ENCODE measurements around the gene ADAMTSL2. TPM values are rescaled to one million over a fixed set of nuclear protein-coding genes. Genes with fewer than 3 reads are reported as not detected.

The ADAMTSL2 gene
- polyA plus RNA-seq, 1 donor: 4.7 TPM

DNA sequence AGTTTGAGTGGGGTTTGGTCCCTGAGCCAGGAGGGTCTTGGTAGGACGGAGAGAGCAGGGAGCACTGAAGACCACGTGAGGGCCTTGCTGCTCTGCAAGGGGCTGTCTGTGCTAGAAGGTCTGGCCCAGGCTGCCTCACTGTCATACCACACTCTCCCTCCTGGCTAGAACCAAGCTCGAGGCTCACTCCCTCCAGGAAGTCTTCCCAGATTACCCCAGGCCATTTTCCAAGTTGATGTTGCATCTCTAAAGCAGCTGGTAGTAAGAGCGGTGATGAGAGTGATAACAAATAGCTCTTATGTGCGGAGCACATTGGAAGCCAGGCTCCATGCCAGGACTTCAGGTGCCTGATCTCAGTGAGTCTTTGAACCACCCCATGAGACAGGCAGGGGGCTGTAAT, 16.3 kb upstream of the ADAMTSL2 start:
- DNase-seq (ENCODE audit: low read depth): no peak

DNA sequence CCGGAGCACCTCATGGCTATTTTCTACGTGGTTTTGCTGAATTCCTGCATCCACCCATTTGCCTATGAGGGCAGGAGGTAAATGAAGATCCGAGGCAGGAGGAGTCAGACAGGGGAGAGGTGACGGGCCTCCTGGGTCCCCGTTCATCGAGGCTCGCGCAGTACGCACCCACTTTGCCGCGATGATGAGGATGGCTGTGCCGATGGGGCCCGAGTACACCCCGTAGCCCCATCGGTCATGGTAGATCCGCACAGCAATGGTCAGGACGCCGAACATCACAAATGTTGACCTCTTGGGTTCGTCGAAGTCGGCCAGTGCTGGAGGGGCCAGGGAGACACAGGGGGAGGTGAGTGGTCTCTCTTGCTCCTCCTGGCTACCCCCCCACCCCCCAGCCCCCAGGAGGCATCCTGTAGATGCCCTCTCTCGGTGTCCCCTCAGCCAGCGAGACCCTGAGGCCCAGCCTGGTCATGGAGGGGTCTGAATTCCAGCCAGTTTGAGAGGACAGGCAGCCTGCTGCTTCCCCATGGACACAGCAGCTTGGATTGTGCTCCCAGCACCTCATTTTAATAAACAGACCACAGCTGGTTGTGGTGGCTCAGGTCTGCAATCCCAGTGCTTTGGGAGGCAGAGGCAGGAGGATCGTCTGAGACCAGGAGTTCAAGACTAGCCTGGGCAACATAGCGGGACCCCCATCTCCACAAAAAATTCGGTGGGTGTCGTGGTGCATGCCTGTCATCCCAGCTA, 15.6 kb upstream of the ADAMTSL2 start:
- DNase-seq (ENCODE audit: low read depth): no peak

DNA sequence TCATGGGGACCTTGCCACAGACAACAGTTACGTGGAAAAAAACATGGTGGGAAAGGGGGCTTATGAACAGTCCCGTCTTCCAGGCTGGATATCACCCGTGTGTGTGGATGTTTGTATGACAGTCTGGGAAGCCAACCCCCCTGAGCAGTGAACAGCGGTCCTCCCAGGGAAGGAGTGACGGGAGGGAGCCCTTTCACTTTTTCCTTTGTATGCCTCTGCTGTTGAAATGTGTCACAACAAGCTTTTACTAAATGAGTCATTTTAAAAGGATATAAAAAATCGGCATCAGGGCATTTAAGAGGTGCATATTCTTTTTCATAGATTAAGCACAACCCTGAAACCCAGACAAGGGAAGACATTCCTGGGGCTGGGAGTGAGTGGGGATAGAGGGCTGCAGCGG, 14.8 kb upstream of the ADAMTSL2 start:
- DNase-seq (ENCODE audit: low read depth): no peak

DNA sequence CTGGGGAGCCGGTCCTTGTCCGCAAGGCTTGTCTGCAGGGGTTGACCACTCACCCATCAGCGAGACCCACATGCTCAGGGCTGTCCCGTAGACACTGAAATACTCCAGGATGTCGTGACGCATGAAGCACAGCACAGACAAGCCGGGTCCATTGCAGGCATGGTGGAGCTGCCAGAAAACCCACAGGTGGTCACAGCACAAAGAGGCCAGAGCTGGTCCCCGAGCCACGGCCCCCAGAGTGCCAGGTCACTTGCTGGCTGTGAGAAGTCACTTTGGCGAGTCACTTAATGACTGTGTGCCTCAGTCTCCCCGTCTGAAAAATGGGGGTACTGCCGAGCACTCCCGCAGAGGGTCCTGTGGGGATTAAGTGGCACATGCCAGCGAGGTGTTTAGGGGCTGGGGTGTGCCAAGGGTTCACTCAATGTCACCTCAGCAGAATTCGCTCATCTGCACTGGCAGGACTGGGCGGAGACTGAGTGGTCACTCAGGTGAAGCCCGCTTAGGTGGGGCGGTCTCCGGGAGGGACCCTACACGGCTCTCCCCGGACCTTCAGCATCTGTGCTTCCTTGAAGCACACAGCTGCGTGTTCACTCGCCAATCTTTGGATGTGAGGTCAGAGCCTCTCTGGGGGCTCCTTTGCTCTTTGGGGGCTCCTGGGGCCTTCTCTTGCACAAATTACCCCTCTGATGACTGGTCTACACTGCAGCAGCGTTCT, 14.2 kb upstream of the ADAMTSL2 start:
- DNase-seq (ENCODE audit: low read depth): no peak

DNA sequence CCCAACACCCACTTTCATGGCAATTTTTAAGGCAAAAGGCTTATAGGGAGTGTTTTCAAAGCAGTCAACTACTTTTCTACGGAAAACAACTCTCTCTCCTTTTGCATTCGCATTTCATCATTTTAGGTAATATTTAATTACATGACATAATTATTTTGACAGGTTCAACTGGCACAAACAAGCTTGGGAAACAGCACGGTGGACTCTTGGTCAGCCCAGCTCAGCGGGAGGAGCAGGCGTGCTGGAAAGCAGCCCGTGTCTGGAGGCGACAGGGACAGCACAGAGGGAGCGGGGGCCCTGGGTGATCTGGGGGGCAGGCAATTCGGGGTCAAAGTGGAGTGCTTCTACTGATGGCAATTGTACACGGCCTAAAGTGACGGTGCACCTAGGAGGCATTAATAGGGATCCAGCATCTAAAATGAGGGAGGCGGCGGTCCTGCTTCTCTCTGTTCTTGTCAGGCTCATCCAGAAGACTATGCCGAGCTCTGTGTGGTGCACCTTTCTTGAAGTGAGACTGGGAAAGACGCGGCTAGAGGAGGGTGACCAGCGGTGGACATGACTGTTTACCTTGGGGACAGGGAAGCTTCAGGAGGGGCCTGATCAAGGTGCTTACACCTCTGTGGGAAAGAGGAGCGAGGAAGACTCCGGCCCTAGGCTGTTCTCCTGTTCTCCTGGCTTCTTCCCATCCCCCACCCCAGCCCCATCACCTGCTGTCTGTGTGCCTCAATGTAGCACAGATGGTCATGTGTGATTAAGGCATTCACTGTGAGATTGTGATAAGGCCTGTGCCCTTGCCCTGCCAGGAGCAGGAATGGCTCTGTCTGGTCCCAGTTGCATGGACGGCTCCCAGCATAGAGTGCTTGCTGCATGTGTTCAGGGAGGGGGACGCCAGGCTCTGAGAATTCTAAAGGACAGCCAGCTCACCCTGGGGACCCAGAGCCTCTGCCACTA, 13.1 kb upstream of the ADAMTSL2 start:
- DNase-seq (ENCODE audit: low read depth): no peak

DNA sequence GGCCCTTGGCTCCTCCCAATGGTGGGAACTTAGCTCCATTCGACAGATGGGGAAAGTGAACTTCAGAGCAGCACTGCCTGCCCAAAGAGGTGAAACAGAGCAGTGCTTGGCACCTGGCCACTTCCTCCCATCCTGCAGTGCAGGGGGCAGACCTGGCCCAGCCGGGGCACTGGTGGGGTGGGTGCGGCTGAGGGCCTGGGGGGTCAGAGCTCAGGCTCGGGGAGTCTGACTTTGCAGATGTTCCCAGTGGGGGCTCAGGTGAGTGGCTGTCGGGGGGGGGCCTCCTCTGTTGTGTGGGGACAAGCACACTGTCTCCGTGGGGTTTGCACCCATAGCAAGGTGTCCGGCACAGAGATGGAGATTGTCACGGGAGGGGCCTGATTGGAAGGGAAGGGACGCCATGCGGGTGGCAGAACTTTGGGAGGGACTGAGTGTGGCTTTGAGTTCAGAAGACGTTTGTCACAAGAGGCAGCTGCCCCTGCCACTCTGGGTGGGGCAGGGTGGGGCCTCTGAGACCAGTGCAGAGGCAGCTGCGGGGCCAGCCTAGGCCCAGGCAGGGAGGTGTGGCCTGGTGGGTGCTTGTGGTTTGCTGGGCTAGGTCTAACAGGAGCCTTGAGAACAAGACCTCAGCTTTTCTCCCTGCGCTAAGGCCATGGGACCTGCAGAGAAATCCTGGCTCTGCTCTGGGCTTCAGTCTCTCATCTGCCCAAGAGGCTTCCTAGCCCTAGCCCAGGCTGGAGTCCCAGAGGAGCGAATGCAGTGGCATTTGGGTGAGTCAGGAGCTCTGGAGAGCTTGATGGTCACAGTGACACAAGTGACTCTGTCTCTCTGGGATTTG, 12.2 kb upstream of the ADAMTSL2 start:
- DNase-seq (ENCODE audit: low read depth): no peak

DNA sequence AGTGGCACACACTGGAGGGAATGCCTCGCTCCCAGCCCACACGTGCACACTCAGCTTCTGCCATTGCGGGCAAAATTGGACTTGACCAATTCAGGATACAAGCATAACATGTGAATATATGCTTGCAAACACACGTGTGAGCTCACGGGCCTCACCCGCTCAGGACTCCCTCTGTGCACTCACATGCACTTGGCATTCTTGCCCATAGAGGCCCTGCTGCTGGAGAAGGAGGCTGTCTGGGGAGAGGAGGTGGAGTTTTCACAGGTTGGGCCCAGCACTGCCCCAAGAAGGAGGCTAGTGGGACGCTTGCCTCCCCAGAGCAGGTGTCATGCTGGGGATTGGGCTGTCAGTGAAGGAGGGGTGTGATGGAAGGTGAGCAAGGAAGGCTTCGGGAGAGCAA, 11.4 kb upstream of the ADAMTSL2 start:
- no peak for DNase-seq (ENCODE audit: low read depth)

DNA sequence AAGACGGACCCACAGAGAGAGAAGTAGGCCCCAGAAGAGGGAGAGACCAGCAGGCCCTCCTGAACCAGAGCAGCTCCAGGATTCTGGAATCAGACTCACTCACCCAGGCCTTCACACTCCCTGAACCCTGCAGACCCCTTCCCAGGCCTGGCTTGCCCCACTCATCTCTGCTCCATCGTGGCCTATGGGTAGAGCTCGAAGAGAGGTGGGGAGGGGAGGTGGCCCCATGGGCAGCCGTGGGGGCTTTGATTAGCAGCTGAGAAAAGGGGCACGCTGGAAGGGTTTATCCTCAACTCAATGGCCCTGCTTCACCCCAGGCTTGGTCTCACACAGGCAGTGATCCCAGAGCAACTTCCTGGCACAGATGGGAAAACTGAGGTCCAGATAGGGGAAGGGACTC, 10.4 kb upstream of the ADAMTSL2 start:
- no peak for DNase-seq (ENCODE audit: low read depth)

DNA sequence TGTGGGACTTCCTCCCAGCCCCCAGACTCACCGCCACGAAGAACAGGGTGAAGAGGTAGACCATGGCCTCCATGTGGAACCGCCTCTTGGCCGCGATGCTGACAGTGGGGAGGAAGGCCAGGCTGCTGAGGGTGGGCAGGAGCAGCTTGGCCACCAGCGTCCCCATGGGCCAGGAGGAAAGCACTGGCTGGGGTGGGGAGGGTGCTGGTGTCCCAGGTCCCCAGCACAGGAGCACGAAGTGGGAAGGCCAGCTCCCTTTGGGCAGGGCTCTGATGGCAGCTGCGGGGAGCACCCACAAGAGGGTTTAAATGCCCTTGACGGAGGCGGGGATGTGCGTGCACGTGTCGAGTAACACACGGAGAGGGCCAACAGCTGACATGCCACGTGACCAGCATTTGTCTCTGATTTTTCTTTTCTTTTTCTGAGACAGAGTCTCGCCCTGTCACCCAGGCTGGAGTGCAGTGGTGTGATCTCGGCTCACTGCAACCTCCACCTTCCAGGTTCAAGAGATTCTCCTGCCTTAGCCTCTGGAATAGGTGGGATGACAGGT, 9.8 kb upstream of the ADAMTSL2 start, which contains the start of gene MYMK:
TSS of gene MYMK (minus strand) at position 281 of the 550 bp plus-strand sequence. CDS start at position 166, 115 bp downstream.
- DNase-seq (ENCODE audit: low read depth): no peak

DNA sequence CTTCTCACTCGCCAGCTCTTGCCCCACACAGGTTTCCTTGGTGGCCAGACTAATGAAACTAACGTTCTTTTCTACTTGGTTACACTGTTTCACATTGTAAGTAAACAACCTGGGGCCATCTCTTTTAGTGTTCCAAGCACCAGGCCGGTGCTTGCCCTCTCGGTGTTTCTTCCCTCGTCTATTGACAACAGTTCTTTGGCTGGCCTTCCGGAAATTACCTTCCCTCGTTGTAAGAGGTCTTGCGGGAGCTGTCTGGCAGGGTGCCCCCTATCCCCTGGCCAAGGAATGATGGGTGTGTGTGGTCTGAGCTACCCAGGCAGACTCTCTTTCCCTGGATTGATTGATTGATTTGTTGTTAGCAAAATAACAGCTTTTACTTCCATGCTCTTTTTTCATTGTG, 8.8 kb upstream of the ADAMTSL2 start:
- no peak for DNase-seq (ENCODE audit: low read depth)

DNA sequence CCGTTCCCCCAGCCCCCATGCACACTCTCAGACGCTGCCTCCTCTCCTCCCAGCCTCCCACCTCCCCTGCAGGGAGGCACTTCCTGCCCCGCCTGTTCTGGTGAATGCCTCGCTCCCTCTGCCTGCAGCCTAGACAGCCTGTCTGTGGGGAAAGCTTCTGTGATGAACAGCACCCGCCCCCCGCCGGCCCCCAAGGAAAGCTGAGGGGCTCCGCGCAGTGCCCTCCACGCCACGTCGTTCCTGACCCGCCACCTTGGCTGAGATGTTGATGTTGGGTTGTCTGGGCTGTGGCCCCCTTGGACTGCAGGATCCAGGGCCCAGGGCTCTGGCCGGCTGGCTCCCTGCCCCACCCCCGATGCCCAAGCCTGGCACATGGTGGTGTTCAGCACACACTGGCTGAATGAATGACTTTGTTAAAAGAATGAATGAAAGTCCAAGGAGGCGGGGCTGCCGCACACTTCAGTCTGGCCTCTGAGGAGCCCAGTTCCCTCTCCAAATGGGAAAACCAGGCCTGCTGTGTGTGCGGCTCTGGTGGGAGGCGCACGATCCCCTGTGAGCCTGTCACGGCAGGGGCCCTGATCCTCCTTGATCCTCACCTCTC, 7.7 kb upstream of the ADAMTSL2 start:
- no peak for DNase-seq (ENCODE audit: low read depth)

DNA sequence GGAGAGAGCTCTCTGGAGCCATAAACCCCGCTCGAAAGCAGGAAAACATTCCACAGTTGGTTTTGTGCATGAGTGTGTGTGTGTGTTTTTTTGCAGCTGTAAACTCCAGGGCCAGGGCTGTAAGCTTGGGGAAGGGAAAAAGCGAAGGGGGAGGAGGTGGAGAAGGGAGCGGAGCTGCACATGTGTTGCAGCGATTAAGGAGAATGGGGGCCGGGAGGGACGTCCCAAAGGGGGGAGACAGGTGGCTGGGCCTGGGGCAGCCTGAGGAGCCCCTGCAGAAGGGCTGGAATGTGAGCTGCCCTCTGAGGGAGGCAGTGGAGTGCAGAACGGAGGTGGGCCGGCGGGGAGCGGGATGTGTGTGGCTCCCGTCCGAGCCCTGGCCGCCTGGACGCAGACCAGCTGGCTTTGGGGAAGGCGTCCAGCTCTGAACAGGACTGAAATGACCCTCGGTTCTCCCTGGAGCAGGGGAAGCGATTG, 7.0 kb upstream of the ADAMTSL2 start:
- DNase-seq (ENCODE audit: low read depth): no peak

DNA sequence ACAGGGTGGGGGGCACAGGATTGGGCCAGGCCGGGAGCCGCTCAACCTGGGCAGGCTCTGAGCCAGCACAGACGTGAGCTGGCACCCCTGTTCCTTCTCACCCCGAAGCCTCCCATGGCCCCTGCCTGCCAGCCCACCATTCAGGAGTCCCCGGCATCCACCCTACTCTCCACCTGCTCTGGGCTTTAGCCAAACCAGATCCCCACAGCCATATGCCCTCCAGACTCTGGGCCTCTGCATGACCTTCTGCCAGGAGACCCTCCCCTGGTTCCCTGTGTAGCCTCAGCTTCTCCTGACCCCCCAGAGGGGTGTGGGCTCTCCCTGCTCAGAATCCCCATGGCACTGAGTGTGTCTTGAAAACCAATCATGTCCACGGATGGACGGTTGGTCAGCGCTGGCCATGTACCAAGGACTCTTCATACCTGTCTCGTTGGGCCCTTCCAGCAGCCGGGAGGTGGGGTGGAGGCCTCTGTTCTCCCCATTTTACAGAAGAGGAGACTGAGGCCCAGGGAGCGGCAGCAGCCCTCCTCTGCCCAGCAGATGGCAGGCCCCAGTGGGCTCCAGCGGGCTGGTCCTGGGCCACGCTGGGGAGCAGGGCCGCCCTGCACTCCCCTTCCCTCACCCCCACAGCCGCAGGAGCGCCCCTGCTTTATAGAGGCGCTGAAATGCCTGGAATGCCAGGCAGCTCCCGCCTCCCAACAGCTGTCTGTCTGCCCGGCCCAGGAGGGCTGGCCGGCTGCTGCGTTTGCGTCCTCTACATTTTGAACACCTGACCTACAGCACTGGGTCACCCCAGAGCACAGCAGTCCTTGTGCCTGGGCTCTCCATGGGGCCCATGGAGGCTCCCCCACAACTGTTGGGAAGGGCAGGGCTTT, 6.3 kb upstream of the ADAMTSL2 start:
- DNase-seq (ENCODE audit: low read depth): no peak

DNA sequence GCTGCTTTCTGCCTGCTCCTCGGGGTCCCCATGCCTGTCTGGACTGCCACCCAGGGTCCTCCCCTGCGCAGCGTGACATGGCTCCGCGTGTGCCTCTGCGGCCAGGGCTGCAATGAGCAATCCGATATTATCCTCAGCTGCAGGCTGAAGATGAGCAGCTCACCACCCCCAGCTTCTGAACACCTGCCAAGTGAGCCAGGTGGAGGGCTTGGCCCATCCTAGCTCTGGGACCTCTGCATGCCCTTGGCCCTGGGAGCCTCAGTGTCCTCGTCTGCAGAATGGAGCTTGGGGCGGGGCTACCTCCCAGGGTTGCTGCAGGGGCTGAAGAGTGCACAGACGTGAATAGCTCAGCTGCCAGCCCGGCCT, 5.6 kb upstream of the ADAMTSL2 start:
- DNase-seq (ENCODE audit: low read depth): no peak

DNA sequence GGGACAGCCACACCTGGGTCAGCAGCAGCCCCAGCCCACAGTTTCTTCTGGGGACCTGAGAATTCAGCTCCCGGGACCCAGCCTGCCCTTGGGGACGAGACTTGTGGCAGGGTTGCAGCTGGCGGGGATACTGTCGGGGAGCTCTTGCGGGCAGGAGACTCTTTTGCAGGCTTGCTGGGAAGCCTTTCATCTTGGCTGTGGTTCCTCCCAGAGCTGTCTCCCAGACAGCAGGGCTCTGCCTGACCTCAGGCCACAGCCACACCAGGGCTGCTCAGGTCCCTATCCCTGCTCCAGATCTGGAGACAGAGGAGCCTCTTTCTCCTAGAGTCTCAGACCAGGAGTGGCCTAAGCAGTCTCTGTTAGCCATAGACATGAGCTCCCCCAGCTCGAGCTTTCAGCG, 5.0 kb upstream of the ADAMTSL2 start:
- DNase-seq (ENCODE audit: low read depth): no peak

DNA sequence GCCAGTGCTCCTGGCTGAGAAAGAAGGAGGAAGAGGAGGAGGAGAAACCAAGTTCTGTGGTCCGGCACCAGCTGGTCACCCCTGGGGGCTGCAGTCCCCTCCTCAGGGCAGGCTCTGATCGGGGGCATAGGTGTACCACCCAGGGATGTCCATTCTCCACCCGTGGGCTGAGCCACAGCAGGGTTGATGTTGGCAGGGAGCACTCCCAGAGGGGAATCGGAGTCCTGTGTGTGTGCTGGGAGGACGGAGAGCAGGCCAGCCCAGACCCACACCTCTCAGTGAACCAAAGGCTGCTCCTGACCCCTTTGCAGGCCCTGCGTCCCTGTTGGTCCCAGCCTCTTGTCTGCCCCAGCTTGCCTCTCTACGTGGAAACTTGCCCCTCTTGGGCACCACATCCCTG, 4.6 kb upstream of the ADAMTSL2 start:
- DNase-seq (ENCODE audit: low read depth): no peak

DNA sequence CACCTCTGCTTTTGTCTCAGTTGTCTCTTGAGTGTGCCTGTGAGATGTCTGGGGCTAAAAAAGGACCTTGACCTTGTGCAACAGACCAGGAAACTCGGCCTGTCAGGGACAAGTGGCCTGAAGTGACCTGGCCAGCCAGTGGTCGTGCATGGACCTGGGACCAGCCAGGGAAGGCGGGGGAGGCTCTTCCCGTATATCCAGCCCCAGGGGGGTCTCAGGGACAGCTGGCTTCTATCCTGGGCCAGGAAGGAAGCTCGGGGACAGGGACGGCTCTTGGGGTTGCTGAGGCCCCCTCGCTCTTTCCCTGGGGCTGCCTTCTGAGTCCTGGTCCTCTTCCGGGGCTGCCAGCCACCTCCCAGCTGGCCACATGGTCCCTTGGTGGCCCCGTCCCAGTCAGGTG, 3.2 kb upstream of the ADAMTSL2 start:
- no peak for DNase-seq (ENCODE audit: low read depth)

DNA sequence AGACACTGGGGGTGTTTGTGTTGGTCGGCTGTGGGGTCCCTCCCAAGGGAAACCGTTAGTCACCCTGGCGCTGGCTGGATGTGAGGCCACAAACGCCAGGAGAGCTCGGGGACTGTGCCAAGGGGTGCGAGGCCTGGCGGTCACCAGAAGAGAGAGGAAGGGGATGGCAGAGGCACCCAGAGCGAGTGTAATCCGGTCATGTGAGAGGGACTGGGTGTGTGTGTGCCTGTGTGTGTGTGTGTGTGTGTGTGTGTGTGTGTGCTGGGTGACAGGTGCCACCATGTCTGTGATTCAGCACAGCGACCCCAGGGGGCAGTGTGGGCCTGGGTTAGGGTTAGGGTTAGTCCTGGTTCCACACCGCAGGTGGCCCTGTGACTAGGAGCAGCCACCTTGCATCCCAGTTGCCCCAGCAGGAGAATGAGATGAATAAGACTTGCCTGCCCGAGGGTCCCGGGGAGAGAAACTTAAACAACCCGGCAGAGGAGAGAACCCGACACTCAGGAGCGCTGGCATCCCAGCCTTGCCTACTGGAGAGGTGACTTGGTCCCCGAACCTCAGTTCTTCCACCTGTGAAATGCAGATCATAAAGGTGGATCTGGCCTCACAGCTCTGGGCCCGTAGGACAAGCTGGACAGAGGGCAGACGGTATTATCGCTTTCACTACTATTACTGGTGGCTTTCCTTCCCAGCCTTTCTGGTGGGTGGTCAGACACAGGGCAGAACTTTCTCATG, 1.4 kb upstream of the ADAMTSL2 start:
- no peak for DNase-seq (ENCODE audit: low read depth)

DNA sequence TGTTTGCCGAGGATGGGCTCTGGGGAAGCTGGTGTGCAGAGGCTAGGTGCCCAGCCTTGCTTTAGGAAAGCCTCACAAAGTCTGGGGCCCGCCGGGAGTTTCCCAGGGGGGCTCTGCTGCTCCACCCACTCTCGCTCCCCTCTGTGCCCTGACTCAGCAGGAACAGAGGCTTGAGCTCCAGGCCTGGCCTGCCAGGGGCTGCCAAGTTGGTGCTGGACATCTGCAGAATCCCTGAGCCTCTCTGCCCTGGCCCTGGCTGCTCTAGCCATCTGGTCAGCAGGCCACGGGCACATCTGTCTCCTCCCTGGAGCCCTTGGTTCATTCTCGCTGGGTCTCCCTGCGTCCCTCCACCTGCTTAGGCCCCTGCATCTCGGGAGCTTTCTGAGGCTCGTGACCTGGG, 647 bp upstream of the ADAMTSL2 start:
- no peak for DNase-seq (ENCODE audit: low read depth)
